Testis (tissue), 3 donors: ENCODE data around the gene ARID3A. TPM values are rescaled to one million over a fixed set of nuclear protein-coding genes. Genes with fewer than 3 reads are reported as not detected.

Source experiments
- DNase-seq: peaks from one replicate; pipeline ENCODE4 v3.0.0-alpha.2; 2019
- H3K27ac ChIP-seq, 2 donors: fragments of 200-600 bp; sonication (generic); one replicate each; pipeline ENCODE4 v1.5.1; 2019
- H3K27me3 ChIP-seq: fragments of 200-600 bp; sonication (generic); one replicate; pipeline ENCODE4 v1.5.1; 2019
- H3K36me3 ChIP-seq: fragments of 200-600 bp; sonication (generic); one replicate; pipeline ENCODE4 v1.5.1; 2017; ENCODE audit warnings: low read depth; ENCODE audit errors: missing control alignments
- H3K4me1 ChIP-seq: fragments of 200-600 bp; sonication (generic); one replicate; pipeline ENCODE4 v1.5.1; 2019
- H3K4me3 ChIP-seq, 2 donors: fragments of 200-600 bp; sonication (generic); one replicate each; pipeline ENCODE4 v1.5.1; 2017 to 2019
- H3K9me3 ChIP-seq: fragments of 200-600 bp; sonication (generic); one replicate; pipeline ENCODE4 v1.5.1; 2017
- CTCF ChIP-seq, 3 experiments: fragments of 450-650 bp in 2 of 3; fragments of 200-600 bp in 1 of 3; sonication (generic) in 1 of 3; IDR thresholded peaks; one replicate each; pipeline ENCODE4 v1.5.1; 2016 to 2019; ENCODE audit warnings: antibody characterized with exemption in 3 of 3, mild to moderate bottlenecking in 2 of 3, moderate library complexity in 1 of 3
- POLR2A ChIP-seq: fragments of 450-650 bp; IDR thresholded peaks from one replicate; pipeline ENCODE4 v1.6.1; 2017; ENCODE audit warnings: antibody characterized with exemption, mild to moderate bottlenecking, moderate library complexity
- WGBS, 2 donors: methylation state at CpG; one replicate each; pipeline ENCODE4 v1.1.5; 2018; 5-methylcytosine and 5-hydroxymethylcytosine counted together
- intact Hi-C: fragments of 100-400 bp; cut with DNase I; formaldehyde crosslinking; loops from one replicate; pipeline ENCODE4 v1.15.1; 2023; ENCODE audit warnings: low total_unique reads
- polyA plus RNA-seq: library from polyadenylated mRNA; stranded (reverse); fragments of 350-450 nt; fragmentation: Illumina TruSeq; extraction: RNeasy Lipid Tissue Mini Kit (QIAGEN cat#74804); gene quantifications from one replicate; pipeline ENCODE4 v1.2.3, GENCODE V29; 2014; ENCODE audit warnings: low read depth, low replicate concordance; ENCODE audit not compliant: insufficient read depth
- total RNA-seq, 2 donors: library from RNA; depleted of rRNA; stranded (reverse); fragments of >200 nt; gene quantifications; one replicate each; pipeline ENCODE4 v1.2.3, GENCODE V29; 2016

The ARID3A gene
- total and polyA plus RNA-seq, 3 donors from 2014 or later = 15.3 to 38.2 (median 26.5) TPM

- Histone ChIP-seq H3K27ac (no peak within 1 kb of the TSS), H3K4me3 (peak within 1 kb of the TSS in 1 of 2 donors; percentile 40), H3K36me3 (no peaks in the 10 kb centered on the region), H3K27me3 (no peaks in the 10 kb centered on the region), H3K9me3 (no peaks in the 10 kb centered on the region), H3K4me1 (peaks cover 20% of the 10 kb centered on the region)
- no peak for DNase-seq
- TF ChIP-seq CTCF (IDR thresholded peaks at IDR 0.05) = no peak
- no peak for TF ChIP-seq POLR2A
- intact Hi-C loops = no loop called here
- WGBS, 2 donors = 1% methylated on average over 51 of the region's 87 CpGs; no CpG with 5 or more reads in 1 of the 2 donors
These were observed 8.3 kb upstream of the ARID3A start, which contains the start of gene KISS1R for GRCh38 chr19:917323-918151. Gene KISS1R, plus strand, starts transcription at chr19:917333. Its CDS starts 170 bp downstream, at chr19:917503.

- no peaks in the 10 kb centered on the region for H3K27me3 ChIP-seq
- WGBS, 2 donors = 2% methylated on average over 8 of the region's 12 CpGs; no CpG with 5 or more reads in 1 of the 2 donors
These were observed 7.7 kb upstream of the ARID3A start for GRCh38 chr19:918152-918437.

DNA sequence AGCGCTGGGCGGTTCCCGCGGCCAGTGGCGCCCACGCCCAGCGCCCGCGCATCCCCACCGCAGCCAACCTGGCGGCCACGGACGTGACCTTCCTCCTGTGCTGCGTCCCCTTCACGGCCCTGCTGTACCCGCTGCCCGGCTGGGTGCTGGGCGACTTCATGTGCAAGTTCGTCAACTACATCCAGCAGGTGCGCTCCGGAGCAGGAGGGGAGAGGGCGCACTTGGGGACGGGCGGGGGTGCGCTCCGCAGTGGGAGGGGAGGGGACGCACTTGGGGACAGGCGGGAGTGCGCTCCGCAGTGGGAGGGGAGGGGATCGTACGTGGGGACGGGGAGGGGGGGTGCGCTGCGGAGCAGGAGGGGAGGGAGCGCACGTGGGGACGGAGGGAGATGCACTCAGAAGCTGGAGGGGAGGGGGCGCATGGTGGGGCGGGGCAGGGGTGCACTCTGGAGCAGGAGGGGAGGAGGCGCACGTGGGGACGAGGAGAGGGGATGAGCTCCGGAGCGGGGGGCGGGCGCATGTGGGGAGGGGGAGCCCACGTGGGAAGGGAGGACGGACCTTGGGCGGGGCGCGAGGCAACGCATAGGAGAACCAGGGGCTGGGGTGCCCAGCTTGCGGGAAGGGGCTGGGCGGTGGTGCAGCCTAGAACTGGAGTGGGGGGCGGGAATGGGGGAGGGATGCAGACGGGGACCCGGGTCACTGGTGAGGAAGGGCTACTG is 7.2 kb upstream of the ARID3A start:
- Histone ChIP-seq H3K9me3 (no peaks in the 10 kb centered on the region), H3K27ac (no peak overlapping the region), H3K4me1 (peaks cover 18% of the 10 kb centered on the region), H3K4me3 (no peak overlapping the region), H3K36me3 (no peaks in the 10 kb centered on the region), H3K27me3 (no peaks in the 10 kb centered on the region)
- intact Hi-C loops = no loop called here
- 1 to 7% methylated on average over 6 to 43 of the region's 58 CpGs for whole genome bisulfite sequencing, 2 donors
- no peak for DNase-seq
- no peak for TF ChIP-seq CTCF (IDR thresholded peaks at IDR 0.05)
- TF ChIP-seq POLR2A = no peak

More at GRCh38 chr19:918152-918437, 7.7 kb upstream of the ARID3A start:
- DNase-seq = no peak
- H3K4me1 ChIP-seq = peaks cover 20% of the 10 kb centered on the region
- H3K9me3 ChIP-seq = no peaks in the 10 kb centered on the region
- intact Hi-C loops = no loop called here
- TF ChIP-seq POLR2A (no peak), CTCF (IDR thresholded peaks at IDR 0.05) (no peak)
- H3K36me3 ChIP-seq = no peaks in the 10 kb centered on the region
- no peak overlapping the region for H3K4me3 ChIP-seq
- H3K27ac ChIP-seq = no peak overlapping the region

DNA sequence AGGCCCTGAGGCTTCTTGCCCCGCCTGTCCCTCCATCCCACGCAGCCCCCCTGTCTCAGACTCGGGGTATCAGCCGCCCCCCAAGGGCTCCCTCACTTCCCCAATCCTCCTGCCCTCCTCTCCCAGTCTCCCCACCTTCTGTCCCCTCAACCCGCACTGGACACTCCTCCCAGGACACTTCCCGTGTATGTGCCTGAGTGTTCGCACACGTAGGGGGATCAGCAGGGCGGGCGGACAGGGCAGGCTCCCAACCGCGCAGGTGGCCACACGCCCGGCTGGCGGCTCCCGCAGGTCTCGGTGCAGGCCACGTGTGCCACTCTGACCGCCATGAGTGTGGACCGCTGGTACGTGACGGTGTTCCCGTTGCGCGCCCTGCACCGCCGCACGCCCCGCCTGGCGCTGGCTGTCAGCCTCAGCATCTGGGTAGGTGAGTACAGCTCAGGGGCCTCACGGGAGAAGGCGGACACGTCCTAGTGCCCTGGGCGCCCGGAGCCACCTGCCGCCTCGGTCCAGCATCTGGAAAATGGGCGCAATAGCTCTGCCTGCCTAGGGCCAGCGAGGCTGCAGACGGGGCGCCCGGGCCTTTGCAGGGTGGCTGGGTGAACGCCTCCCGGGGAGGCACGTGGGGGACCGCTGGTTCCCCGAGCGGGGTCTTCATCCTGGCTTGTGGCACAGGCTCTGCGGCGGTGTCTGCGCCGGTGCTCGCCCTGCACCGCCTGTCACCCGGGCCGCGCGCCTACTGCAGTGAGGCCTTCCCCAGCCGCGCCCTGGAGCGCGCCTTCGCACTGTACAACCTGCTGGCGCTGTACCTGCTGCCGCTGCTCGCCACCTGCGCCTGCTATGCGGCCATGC is 6.4 kb upstream of the ARID3A start:
- intact Hi-C loops = loop anchor here (5.0 to 10.0 kb wide), 2 partner anchors 67 to 135 kb away; partner anchors contain the start of gene ELANE
- Histone ChIP-seq H3K4me1 (peaks cover 16% of the 10 kb centered on the region), H3K9me3 (no peaks in the 10 kb centered on the region), H3K36me3 (no peaks in the 10 kb centered on the region), H3K27me3 (no peaks in the 10 kb centered on the region), H3K4me3 (no peak overlapping the region), H3K27ac (no peak overlapping the region)
- TF ChIP-seq CTCF (IDR thresholded peaks at IDR 0.05) (no peak), POLR2A (no peak)
- DNase-seq = no peak
- 2 to 4% methylated on average over 32 to 40 of the region's 68 CpGs for WGBS, 2 donors
